IPS DF 4.7 (cell line): ENCODE measurements around the gene LCE6A.

Experiments used
- DNase-seq: peaks from one replicate; pipeline ENCODE4 v3.0.0-alpha.2; 2013; ENCODE audit warnings: low spot score; ENCODE audit errors: extremely low read depth

The LCE6A gene

GRCh38 chr1:152842556-152842955 lies at the start of gene LCE6A:
Gene LCE6A (plus strand): TSS chr1:152842856. CDS start chr1:152843521, 665 bp downstream.
- DNase-seq, result no peak

- DNase-seq, result no peak
Measured at GRCh38 chr1:152795686-152796085, 47.0 kb upstream of the LCE6A start.

DNA sequence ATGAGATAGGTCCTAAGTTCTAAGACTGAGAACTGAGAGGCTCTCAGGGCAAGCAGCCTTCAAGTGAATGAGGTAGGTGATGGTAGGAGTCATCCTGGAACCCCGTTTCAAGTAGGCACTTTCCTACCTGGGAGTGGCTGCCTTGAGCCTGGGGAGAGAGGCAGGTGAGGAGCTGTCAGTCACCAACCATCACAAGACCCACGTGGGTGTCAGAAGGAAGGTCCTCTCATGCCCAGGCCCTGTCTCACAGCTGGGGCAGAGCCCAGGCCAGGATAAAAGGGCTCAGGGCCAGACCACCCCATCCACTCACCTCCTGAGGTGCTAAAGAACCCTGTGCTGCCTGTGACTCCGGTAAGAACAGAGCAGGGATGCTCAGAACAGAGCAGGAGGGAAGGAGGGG lies 46.2 kb upstream of the LCE6A start, which contains the start of gene LCE1D:
Gene LCE1D, plus strand, starts transcription at position 301 of the 400 bp plus-strand sequence. CDS start 1,074 bp downstream, outside the sequence.
- DNase-seq, result no peak

DNA sequence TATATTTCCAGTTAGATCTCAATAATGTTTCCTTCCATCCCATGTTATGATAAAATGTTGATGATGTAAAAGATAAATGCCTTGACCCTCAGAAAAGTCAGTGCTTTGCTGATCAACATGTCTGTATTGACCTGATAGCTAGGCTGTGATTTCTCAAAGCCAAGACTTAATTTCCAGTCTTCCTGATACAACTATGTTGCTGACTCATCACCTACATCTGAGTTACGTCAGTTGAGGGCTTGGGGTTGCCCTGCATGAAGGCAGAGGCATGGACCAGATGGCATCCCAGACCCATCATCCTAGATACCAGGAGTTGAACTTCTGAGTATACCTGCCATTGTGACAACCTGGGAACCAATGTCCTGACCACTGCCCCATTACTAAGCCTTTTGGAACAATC lies 41.3 kb upstream of the LCE6A start:
- DNase-seq, result no peak

GRCh38 chr1:152806576-152806975 lies 36.1 kb upstream of the LCE6A start, which contains the start of gene LCE1C:
Gene LCE1C (minus strand): TSS chr1:152806651. CDS start chr1:152805478, 1,173 bp downstream.
- no peak for DNase-seq

DNA sequence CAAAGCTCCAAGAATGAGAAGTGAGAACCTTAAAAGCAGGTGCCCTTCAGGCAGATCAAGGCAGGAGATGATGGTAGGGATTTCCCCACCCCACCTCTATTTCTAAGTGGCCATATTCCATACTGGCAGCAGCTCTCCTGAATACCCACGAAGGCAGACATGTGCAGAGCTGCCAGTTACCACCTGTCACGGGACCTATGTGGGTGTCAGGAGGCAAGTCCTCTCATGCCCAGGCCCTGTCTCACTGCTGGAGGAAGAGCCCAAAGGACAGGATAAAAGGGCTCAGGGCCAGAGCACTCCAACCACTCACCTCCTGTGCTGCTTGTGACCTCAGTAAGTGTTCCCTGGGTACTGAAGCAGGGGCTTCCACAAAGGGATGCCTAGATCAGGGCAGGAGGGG lies 31.6 kb upstream of the LCE6A start:
- no peak for DNase-seq

DNA sequence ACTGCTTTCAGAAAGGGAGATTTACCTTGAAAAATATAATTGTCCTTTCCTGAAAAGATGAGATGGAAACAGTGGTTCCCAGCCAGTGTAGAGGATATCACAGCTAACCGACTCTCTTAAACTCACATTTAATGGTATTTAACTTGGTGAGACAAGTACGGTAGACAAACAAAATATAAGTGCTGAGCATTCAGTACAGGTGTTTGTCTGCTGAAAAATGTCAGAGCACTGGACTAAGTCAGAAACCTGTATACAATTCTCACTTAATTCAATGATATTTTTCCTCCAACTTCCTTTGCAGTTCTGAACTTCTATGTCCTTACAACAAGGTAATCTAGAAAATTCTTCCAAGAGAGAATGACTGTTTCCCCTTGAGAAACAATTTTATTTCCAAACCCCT lies 31.0 kb upstream of the LCE6A start, which contains the start of gene LCE1B:
Gene LCE1B, plus strand, starts transcription at position 301 of the 400 bp plus-strand sequence. CDS start 476 bp downstream, outside the sequence.
- no peak for DNase-seq

GRCh38 chr1:152817309-152817708 lies 25.3 kb upstream of the LCE6A start:
- DNase-seq, result no peak

DNA sequence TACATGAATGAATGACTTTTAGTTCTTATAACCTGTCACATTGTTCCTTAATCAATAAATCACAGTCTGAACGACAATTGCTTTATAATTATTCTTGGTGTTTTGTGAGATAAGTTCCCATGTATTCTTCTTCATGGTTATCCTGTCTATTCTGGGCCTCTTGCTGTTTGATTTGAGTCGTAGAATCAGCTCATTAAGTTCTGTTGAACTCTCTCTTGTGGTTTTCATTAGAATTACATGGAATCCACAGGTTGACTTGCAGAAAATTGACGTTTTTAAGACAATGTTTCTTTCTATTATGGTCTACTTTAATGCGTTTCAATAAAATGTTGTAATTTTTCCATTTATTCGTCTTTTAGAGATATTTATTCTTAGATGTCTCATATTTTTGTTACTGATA lies 19.4 kb upstream of the LCE6A start:
- DNase-seq, result no peak

GRCh38 chr1:152824964-152825363 lies 17.7 kb upstream of the LCE6A start:
- DNase-seq, result no peak

DNA sequence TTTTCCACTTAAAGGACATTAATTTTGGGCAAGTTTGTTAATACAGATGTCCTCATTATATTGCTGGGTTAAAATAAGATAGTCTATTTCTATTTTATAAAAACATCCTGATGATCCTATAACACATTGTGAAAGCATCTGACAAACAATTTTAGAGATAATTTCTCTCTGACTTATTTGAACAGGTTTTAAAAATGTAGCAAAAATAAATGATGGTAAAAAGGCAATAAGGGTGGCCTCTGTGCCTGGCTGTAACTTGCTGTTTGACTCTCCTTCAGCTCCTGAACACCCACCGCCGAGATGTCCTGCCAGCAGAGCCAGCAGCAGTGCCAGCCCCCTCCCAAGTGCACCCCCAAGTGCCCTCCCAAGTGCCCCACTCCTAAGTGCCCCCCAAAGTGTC lies 15.5 kb upstream of the LCE6A start, which contains the start of gene LCE1A:
Gene LCE1A, plus strand, starts transcription at position 301 of the 400 bp plus-strand sequence. Its CDS starts 0 bp downstream, at position 301.
- DNase-seq, result no peak

GRCh38 chr1:152836870-152837269 lies 5.8 kb upstream of the LCE6A start:
- no peak for DNase-seq

DNA sequence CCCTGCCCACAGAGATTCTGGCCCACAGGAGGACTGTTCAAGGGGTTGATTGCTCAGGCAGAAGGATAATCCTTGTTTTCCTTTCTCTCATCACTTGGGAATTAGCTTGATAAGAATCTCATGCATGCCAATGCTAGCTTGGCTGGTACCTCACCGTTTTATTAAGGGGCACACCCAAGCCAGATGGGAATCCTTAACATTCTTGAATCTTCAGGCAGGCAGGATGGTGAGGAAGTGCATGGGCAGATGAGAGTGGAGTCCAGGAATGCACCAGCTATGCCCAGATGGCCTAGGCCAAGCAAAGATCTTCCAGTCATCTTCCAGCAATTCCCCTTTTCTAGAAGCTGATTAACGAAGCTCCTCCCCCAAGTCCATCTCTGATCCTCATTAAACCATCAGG lies 13.0 kb downstream of the LCE6A start:
- DNase-seq, result no peak

DNA sequence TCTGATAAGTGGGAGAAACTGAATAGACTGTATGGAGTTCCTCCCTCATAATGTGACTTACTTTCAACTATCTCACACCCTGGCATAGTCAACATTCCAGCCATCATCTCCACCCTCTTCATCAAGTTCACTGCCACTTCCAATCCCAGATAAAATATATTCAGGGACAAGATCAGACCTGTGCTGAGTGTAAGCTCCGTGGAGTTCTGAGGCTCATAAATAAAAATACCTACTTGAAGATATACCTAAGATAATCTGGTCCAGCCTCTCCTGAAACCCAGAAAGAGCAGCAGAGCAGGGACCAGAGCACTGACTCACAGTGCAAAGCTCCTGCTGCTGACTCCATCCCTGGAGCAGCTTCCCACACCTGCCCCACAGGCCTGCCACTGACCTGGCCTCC lies 15.4 kb downstream of the LCE6A start:
- no peak for DNase-seq

DNA sequence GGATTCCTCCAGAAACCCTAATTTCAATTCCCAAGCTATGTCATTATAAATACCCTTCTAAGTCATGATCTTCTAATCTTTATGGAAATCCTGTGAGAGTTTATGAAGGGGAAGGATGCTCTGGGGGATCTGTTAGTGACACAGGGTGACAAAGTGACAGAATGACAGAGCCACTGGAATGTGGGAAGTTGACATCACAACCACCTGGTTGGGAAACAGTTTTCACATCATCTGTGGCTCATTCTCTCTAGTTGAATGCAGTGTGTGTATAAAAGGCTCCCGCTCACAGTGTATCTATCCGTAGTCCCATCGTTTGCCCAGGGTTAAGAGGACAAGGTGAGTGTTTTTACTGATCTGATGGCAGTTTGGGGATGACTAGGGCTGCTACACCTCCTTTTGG lies 17.0 kb downstream of the LCE6A start, which contains the start of gene LCE7A:
Gene LCE7A, plus strand, starts transcription at position 301 of the 400 bp plus-strand sequence. CDS start 702 bp downstream, outside the sequence.
- DNase-seq, result no peak

DNA sequence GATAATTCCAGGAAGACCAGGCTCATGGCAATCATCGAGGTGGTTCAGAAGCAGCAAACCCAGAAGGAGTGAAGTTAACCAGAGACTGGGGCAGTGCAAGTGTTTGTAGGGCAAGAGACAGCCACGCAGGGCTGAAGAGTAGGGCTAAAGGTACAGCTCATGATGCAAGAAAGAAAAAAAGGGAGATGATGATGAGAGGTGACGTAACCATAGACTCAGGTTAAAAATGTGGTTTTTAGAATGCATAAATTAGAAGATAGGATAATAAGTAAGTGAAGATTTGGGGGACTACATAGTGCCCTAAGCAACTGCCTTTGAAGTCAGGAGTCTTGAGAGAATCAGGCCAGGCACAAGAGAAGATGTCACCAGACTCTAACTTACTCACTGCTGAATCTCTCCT lies 17.5 kb downstream of the LCE6A start:
- DNase-seq, result no peak

DNA sequence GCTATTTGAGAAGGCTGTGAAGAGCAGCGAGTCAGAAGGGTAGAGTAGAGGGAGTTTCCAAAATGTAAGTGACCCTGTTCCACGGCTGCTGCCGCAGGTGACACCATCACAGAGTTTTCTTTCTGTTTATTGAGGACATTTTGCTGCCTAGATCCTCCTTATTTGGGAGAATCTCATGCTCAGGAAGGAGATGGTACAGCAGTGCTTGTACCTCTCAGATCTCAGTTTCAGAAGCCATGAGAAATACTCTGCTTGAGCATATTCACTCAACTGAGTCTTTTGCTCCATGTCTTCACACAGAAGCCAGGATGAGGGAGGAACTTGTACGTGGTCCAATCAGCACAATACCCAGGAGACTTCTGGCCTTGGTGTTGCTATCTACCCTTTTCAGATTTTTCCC lies 18.7 kb downstream of the LCE6A start:
- DNase-seq, result no peak

DNA sequence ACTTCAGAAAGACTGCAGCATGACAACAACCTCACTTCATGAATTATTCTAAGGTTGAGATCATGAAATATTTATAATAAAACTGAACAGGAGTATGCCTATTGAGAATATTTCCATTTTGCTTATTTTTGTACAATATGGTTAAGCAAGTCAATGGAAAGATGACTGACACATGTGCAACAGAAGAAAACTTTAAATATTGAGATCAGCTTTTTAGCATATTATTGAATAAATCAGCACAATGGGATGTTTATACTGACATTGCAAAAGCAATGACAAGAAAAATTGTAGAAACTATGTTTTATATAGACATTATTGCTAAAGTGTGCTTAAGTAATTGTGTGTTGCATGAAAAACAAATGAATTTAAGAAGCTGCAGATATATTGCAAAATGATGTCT lies 21.8 kb downstream of the LCE6A start:
- DNase-seq, result no peak

DNA sequence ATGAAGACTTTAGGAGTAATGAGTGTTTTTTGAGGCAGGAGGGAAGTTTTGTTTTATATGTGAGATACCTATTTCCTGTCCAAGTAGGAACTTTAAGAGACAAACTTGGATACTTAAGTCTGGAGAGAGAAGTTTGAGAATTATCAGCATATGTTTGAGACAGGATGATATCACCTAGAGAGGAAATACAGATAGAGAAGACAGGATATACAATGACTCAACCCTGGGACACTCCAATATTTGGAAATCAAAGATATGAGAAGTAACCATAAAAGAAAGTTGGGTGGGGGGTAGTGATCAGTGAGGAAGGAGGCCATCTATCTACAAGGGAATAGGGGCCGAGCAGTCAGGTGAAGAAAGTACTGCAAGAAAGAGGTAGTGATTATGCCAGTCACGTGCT lies 23.7 kb downstream of the LCE6A start:
- no peak for DNase-seq

GRCh38 chr1:152869808-152870419 lies 27.3 kb downstream of the LCE6A start:
- no peak for DNase-seq

DNA sequence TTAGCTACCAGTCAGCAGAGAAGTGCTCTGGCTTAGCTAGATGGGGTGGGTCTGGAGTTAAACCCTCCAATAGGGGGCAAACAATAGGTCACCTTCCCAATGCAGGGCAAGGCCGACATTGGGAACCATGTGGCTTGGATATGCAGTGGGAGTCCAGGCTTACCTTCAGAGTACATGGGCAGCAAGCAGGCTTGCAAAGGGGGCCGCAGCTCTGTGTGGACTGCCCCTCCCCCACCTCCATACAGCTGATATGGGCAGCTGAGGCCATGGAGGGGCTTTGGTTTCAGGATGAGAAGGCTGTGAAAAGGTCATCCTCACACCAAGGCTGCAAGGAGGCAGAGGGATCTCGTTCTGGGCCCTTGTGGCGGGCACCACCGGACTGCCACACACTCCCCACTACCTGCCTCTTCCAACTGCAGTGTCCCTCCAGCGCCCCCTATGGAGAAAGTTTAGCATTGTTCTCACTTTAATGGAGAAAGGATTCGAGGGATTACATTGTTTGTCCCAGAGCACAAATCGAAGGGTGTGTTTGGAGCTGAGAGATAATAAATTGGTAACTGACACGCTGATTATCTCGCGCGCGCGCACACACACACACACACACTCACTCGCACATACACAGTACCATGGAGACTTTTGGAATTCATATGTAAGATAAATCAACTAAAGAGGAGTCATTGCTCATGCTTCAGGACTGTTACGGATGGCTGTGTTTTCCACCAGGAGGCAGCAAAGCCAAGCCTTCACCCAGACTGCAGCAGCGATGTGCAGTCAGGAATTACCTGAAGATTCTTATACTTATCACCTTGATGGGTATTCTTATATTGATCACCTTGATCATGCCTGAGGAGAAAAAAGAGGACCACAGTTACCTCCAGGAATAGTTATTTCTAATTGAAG lies 28.4 kb downstream of the LCE6A start:
- DNase-seq, result no peak

- no peak for DNase-seq
Measured at GRCh38 chr1:152871731-152872126, 29.1 kb downstream of the LCE6A start.
